ENCODE results near the gene COL6A3. TPM values are rescaled to one million over a fixed set of nuclear protein-coding genes. Genes with fewer than 3 reads are reported as not detected.

The COL6A3 gene
- total and polyA plus RNA-seq, 7 donors: 2.8 to 715 (median 233) TPM

DNA sequence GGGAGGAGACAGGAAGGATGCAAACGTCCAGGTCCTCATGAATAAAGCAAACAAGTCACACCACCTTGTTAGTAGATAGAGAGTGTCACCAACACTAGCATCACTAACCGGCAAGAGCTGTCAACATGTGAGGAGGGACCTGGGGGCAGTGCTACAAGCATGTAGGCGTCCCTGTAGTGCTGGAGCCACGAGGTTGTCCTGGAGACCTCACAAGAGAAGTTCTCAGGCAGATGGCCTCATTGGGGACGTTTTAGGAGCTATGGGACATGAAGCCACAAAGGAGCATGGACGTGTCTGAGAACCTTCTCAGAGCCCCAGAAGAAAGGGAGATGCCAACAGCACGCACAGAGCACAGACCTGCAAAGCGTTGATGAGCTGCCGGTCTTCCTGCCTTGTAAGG, 70.0 kb downstream of the COL6A3 start:
- no peaks in the 10 kb centered on the region for H3K9me3 ChIP-seq
- H3K4me1 ChIP-seq: peaks cover 0 to 18% (median 11%) of the 10 kb centered on the region in 4 donors
- TF ChIP-seq POLR2A (IDR thresholded peaks at IDR 0.05): no peak
- TF ChIP-seq, protein P1, sequence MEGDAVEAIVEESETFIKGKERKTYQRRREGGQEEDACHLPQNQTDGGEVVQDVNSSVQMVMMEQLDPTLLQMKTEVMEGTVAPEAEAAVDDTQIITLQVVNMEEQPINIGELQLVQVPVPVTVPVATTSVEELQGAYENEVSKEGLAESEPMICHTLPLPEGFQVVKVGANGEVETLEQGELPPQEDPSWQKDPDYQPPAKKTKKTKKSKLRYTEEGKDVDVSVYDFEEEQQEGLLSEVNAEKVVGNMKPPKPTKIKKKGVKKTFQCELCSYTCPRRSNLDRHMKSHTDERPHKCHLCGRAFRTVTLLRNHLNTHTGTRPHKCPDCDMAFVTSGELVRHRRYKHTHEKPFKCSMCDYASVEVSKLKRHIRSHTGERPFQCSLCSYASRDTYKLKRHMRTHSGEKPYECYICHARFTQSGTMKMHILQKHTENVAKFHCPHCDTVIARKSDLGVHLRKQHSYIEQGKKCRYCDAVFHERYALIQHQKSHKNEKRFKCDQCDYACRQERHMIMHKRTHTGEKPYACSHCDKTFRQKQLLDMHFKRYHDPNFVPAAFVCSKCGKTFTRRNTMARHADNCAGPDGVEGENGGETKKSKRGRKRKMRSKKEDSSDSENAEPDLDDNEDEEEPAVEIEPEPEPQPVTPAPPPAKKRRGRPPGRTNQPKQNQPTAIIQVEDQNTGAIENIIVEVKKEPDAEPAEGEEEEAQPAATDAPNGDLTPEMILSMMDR (IDR thresholded peaks at IDR 0.05): no peak
- peak in 1 of 4 donors; percentile 18 for TF ChIP-seq POLR2AphosphoS5 (IDR thresholded peaks at IDR 0.05)
- no peak for TF ChIP-seq EP300 (IDR thresholded peaks at IDR 0.05)
- peaks cover 63 to 98% (median 80%) of the 10 kb centered on the region in 4 donors for H3K36me3 ChIP-seq
- intact Hi-C loops (cut with DNase I): no loop called here
- no peaks in the 10 kb centered on the region for H3K27me3 ChIP-seq
- no peak for DNase-seq
- no peak overlapping the region for H3K4me3 ChIP-seq
- H3K27ac ChIP-seq: peak overlapping the region in 3 of 4 donors; percentile 19 to 91 (median 42)
- WGBS, 2 donors: 70 to 84% methylated on average over 9 of the region's 9 CpGs

- DNase-seq: no peak
- Histone ChIP-seq H3K4me1 (peaks cover 0 to 18% (median 11%) of the 10 kb centered on the region in 4 donors), H3K4me3 (no peak overlapping the region), H3K36me3 (peaks cover 66 to 98% (median 79%) of the 10 kb centered on the region in 4 donors), H3K27ac (peak overlapping the region; percentile 44 to 91 (median 64)), H3K9me3 (no peaks in the 10 kb centered on the region), H3K27me3 (no peaks in the 10 kb centered on the region)
- intact Hi-C loops (cut with DNase I): no loop called here
- 39 to 49% methylated on average over 4 of the region's 4 CpGs for WGBS, 2 donors
- TF ChIP-seq POLR2AphosphoS5 (IDR thresholded peaks at IDR 0.05) (peak; percentile 15 to 49 (median 40)), POLR2A (IDR thresholded peaks at IDR 0.05) (no peak)
Measured at GRCh38 chr2:237341872-237342271, 72.1 kb downstream of the COL6A3 start.

DNA sequence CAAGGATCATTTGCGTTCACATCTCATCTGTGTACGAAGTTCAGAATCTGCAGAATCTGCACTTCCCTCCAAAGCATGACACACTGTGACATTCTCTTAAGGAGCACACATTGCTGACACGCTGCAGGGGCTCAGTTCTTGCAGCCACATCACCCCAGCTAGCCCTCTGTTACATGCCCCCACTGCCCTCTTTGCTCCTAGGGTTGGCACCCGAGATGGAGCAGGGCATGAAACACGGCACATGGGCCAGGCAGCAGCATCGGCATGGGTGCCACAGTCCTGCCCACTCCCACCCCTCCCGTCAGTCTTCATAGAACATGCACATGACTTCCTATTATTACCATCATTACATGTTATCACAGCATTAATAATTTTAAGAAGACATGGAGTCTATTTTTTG, 76.4 kb downstream of the COL6A3 start:
- DNase-seq: no peak
- H3K36me3 ChIP-seq: peaks cover 56 to 100% (median 77%) of the 10 kb centered on the region in 4 donors
- 81 to 88% methylated on average over 7 of the region's 7 CpGs for WGBS, 2 donors
- intact Hi-C loops (cut with DNase I): no loop called here
- no peaks in the 10 kb centered on the region for H3K9me3 ChIP-seq
- no peaks in the 10 kb centered on the region for H3K27me3 ChIP-seq
- TF ChIP-seq POLR2A (IDR thresholded peaks at IDR 0.05): no peak
- no peak for TF ChIP-seq EP300 (IDR thresholded peaks at IDR 0.05)
- peak overlapping the region in 3 of 4 donors; percentile 21 to 91 (median 53) for H3K27ac ChIP-seq
- no peak overlapping the region for H3K4me3 ChIP-seq
- H3K4me1 ChIP-seq: peaks cover 0 to 42% (median 27%) of the 10 kb centered on the region in 4 donors

DNA sequence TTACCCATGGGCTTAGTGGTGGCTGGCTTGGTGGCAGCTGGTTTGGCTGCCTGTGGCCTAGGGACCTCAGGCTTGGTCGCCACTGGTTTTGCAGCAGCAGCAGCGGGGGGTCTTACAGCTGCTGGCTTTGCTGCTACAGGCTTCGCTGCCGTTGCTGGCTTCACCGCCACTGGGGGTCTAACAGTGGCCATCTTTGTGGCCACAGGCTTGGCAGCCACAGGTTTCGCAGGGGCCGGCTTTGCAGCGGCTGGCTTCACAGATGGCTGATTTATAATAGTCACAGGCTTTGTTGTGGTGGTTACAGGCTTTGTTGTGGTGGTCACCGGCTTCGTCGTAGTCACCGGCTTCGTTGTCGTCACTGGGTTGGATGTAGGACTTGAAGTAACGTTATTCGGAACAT, 77.8 kb downstream of the COL6A3 start:
- H3K27me3 ChIP-seq: no peaks in the 10 kb centered on the region
- intact Hi-C loops (cut with DNase I): no loop called here
- TF ChIP-seq, protein P1 (IDR thresholded peaks at IDR 0.05): no peak
- no peak for TF ChIP-seq EP300 (IDR thresholded peaks at IDR 0.05)
- no peak for TF ChIP-seq POLR2AphosphoS5 (IDR thresholded peaks at IDR 0.05)
- TF ChIP-seq POLR2A (IDR thresholded peaks at IDR 0.05): no peak
- no peak overlapping the region for H3K4me3 ChIP-seq
- no peak for DNase-seq
- WGBS, 2 donors: 89 to 93% methylated on average over 16 of the region's 16 CpGs
- H3K27ac ChIP-seq: peak overlapping the region in 3 of 4 donors; percentile 71 to 98 (median 91)
- peaks cover 0 to 40% (median 27%) of the 10 kb centered on the region in 4 donors for H3K4me1 ChIP-seq
- peaks cover 56 to 95% (median 76%) of the 10 kb centered on the region in 4 donors for H3K36me3 ChIP-seq
- H3K9me3 ChIP-seq: no peaks in the 10 kb centered on the region

DNA sequence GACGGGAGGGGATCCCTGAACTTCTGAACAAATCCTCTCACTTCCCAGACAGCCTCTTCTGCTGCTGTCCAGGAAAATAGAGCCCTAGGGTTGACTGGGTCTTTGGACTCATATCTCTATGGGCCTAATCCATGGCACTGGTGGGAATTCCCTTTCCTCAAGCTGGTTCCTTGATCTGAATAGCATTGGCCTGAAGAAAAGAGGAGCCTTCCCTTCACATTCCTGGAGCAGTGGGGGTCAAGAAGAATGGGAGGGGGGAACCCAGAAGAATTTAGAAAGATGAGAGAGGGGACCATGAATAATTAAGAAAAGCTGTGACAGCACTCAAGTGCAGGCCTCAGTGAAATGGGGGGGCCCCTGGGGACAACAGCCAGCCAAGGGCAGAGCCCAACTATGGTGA, 80.2 kb downstream of the COL6A3 start:
- Histone ChIP-seq H3K4me1 (peaks cover 0 to 53% (median 35%) of the 10 kb centered on the region in 4 donors), H3K4me3 (no peak overlapping the region), H3K9me3 (no peaks in the 10 kb centered on the region), H3K27me3 (no peaks in the 10 kb centered on the region), H3K27ac (peak overlapping the region; percentile 58 to 98 (median 81)), H3K36me3 (peaks cover 36 to 93% (median 53%) of the 10 kb centered on the region in 4 donors)
- WGBS, 2 donors: 95 to 100% methylated on average over 1 of the region's 1 CpG
- intact Hi-C loops (cut with DNase I): no loop called here
- DNase-seq: no peak
- TF ChIP-seq POLR2A (IDR thresholded peaks at IDR 0.05) (no peak), EP300 (IDR thresholded peaks at IDR 0.05) (no peak), POLR2AphosphoS5 (IDR thresholded peaks at IDR 0.05) (no peak)
- TF ChIP-seq, protein P1 (IDR thresholded peaks at IDR 0.05): no peak

DNA sequence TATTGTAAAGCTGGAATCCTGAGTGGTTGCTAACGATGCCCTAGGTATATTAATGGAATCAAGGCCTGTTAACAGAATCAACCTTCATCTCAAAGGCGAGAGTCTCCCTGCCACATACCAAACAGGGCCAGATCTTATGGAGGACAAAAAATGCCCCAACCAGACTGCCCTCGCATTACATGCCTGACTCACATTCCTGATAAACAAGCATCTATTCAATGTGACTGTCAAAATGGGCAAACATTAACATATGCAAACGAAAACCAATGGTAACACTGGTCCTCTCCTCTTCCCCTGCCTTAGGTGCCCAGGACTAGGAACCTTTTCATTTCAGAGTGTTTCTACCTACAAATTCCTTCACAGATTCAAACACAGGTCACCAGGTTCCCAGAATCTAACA, 83.4 kb downstream of the COL6A3 start:
- H3K4me3 ChIP-seq: no peak overlapping the region
- TF ChIP-seq POLR2A (IDR thresholded peaks at IDR 0.05) (no peak), POLR2AphosphoS5 (IDR thresholded peaks at IDR 0.05) (no peak), EP300 (IDR thresholded peaks at IDR 0.05) (no peak)
- TF ChIP-seq, protein P1 (IDR thresholded peaks at IDR 0.05): no peak
- no peak for DNase-seq
- H3K36me3 ChIP-seq: peaks cover 17 to 69% (median 30%) of the 10 kb centered on the region in 4 donors
- intact Hi-C loops (cut with DNase I): no loop called here
- no peaks in the 10 kb centered on the region for H3K9me3 ChIP-seq
- 57 to 77% methylated on average over 4 of the region's 4 CpGs for WGBS, 2 donors
- peak overlapping the region; percentile 39 to 98 (median 94) for H3K27ac ChIP-seq
- no peaks in the 10 kb centered on the region for H3K27me3 ChIP-seq
- H3K4me1 ChIP-seq: peaks cover 0 to 85% (median 63%) of the 10 kb centered on the region in 4 donors

All from sigmoid colon (tissue), 7 donors.